ENCODE measurements around the gene GGNBP2.

DNA sequence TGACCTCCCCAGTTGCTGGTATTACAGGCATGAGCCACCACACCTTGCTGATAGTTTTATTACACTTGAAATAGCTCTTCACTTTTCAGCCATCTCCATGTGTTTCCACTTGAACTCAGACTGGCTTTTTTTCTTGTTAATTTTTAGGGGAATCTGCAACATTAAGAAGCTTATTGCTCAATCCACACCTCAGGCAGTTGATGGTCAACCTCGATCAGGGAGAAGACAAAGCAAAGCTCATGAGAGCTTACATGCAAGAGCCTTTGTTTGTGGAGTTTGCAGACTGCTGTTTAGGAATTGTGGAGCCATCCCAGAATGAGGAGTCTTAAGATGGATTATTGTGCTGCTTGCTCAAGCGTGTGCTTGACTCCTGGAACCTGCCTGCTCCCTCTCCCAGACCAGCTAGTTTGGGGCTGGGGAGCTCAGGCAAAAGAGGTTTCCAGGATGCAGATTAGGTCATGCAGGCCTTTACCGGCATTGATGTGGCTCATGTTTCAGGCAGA, 49.6 kb upstream of the GGNBP2 start:
- no peak for TF ChIP-seq POLR2A (IDR thresholded peaks at IDR 0.05)
- TF ChIP-seq EP300 (IDR thresholded peaks at IDR 0.05; ENCODE audit: low read depth): no peak
- TF ChIP-seq, protein P1, sequence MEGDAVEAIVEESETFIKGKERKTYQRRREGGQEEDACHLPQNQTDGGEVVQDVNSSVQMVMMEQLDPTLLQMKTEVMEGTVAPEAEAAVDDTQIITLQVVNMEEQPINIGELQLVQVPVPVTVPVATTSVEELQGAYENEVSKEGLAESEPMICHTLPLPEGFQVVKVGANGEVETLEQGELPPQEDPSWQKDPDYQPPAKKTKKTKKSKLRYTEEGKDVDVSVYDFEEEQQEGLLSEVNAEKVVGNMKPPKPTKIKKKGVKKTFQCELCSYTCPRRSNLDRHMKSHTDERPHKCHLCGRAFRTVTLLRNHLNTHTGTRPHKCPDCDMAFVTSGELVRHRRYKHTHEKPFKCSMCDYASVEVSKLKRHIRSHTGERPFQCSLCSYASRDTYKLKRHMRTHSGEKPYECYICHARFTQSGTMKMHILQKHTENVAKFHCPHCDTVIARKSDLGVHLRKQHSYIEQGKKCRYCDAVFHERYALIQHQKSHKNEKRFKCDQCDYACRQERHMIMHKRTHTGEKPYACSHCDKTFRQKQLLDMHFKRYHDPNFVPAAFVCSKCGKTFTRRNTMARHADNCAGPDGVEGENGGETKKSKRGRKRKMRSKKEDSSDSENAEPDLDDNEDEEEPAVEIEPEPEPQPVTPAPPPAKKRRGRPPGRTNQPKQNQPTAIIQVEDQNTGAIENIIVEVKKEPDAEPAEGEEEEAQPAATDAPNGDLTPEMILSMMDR (IDR thresholded peaks at IDR 0.05): no peak
- no peak for TF ChIP-seq POLR2AphosphoS5 (IDR thresholded peaks at IDR 0.05)

Data from transverse colon (tissue), 4 donors.